Brain microvascular endothelial cell (primary cell): ENCODE results near the gene PCSK1N.

ENCODE experiments used
- DNase-seq: peaks from one replicate; pipeline ENCODE4 v3.0.0-alpha.2; 2020
- H3K27ac ChIP-seq: fragments of 250-450 bp; sonication (Bioruptor Pico); 2 replicates; pipeline ENCODE4 v1.5.1; 2020; ENCODE audit warnings: mild to moderate bottlenecking, moderate library complexity
- H3K27me3 ChIP-seq: fragments of 250-450 bp; sonication (Bioruptor Pico); replicated peaks from 2 replicates; pipeline ENCODE4 v1.5.1; 2020; ENCODE audit warnings: mild to moderate bottlenecking
- H3K36me3 ChIP-seq: fragments of 250-450 bp; sonication (Bioruptor Pico); replicated peaks from 2 replicates; pipeline ENCODE4 v1.5.1; 2020; ENCODE audit warnings: mild to moderate bottlenecking
- H3K4me3 ChIP-seq: 2 replicates; pipeline ENCODE4 v1.5.1; 2011; ENCODE audit warnings: low read depth, mild to moderate bottlenecking, control low read depth, low read length, moderate library complexity
- CTCF ChIP-seq: IDR thresholded peaks from 2 replicates; pipeline ENCODE4 v1.5.1; 2011; ENCODE audit warnings: low read depth, mild to moderate bottlenecking, moderate library complexity, low read length, control low read depth, inconsistent platforms; ENCODE audit errors: missing control alignments
- in situ Hi-C: cut with HindIII; loops from 2 replicates; pipeline ENCODE4 v1.10.0; 2017; ENCODE audit warnings: low sequenced_read_pairs, low pct_ligation_motif_present

The PCSK1N gene

GRCh38 chrX:48784726-48785125 lies 50.7 kb downstream of the PCSK1N start:
- Histone ChIP-seq H3K36me3 (no peaks in the 10 kb centered on the region), H3K4me3 (no peak overlapping the region), H3K27me3 (no peaks in the 10 kb centered on the region), H3K27ac (no peak overlapping the region)
- in situ Hi-C loops = no loop called here
- TF ChIP-seq CTCF = no peak
- DNase-seq = no peak

GRCh38 chrX:48782795-48783194 lies 52.6 kb downstream of the PCSK1N start:
- no peaks in the 10 kb centered on the region for H3K27me3 ChIP-seq
- no peak overlapping the region for H3K4me3 ChIP-seq
- H3K27ac ChIP-seq = no peak overlapping the region
- no peak for TF ChIP-seq CTCF
- no peak for DNase-seq
- no peaks in the 10 kb centered on the region for H3K36me3 ChIP-seq
- in situ Hi-C loops = no loop called here

GRCh38 chrX:48782216-48782615 lies 53.2 kb downstream of the PCSK1N start:
- Histone ChIP-seq H3K27ac (no peak overlapping the region), H3K4me3 (no peak overlapping the region), H3K27me3 (no peaks in the 10 kb centered on the region), H3K36me3 (no peaks in the 10 kb centered on the region)
- in situ Hi-C loops = no loop called here
- TF ChIP-seq CTCF = no peak
- DNase-seq = no peak

- in situ Hi-C loops = no loop called here
- Histone ChIP-seq H3K4me3 (no peak overlapping the region), H3K27ac (no peak overlapping the region), H3K27me3 (no peaks in the 10 kb centered on the region), H3K36me3 (no peaks in the 10 kb centered on the region)
- no peak for DNase-seq
- TF ChIP-seq CTCF = no peak
Observed at GRCh38 chrX:48781705-48782104, 53.7 kb downstream of the PCSK1N start.
